ENCODE data around the gene SCGB1D1. TPM values are rescaled to one million over a fixed set of nuclear protein-coding genes. Genes with fewer than 3 reads are reported as not detected.

Gene SCGB1D1
- total and polyA plus RNA-seq, 2 of the 8 experiments (the other 6 are each of a cell fraction or from before 2014, with no cell fraction given) = not detected

DNA sequence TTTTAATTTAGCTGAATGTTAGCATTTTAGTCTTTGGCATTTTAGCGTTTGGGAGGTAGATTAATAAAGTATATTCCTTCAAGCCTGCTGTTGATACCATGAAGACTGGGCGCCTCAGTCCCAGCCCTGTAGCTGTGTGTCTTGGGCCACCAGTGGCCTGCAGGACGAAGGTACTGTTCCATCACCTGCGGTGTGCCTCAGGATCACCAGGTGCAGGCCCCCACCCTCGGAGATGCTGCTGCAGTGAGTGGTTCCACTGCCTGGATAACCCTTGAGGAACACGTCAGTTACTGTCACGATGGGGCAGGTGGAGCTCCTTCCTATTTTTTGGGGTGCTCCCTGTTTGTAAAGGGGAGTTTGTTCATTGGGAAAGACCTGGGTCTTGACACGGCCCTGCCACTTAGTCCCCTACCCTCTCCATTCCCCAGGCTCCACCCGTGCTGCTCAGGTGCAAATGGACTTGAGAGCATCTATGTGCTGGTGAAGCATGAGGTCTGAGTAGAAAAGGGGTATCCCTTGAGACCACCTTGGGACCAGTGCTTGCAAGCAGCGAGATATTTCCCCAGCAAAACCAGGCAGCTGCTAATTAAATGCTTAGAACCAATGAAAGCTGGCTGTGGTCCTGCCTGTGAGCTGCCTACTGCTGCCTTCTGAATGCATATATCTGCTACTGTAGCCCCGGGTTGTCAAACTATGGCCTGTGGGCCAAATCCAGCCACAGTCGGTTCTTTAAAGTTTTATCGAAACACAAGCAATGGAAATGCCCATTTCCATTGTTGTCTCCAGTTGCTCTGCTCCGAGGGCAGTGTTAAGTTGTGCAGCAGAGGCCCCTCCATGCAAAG, 37.5 kb upstream of the SCGB1D1 start:
- no peak overlapping the region for H3K56ac ChIP-seq (replicated peaks; ENCODE audit: insufficient read length, low read depth, low read length)
- H2BK20ac ChIP-seq (ENCODE audit: low read length) = no peak overlapping the region
- no peak overlapping the region for H2BK12ac ChIP-seq (ENCODE audit: low read depth, low read length)
- no peak overlapping the region for H3K27ac ChIP-seq (ENCODE audit: low read depth, low read length)
- H2AK5ac ChIP-seq (ENCODE audit: low read depth, low read length) = no peak overlapping the region
- H3K4me1 ChIP-seq (replicated peaks in 1 of 4; ENCODE audit: control insufficient read depth in 3 of 4, insufficient read depth in 4 of 4, low read length in 3 of 4) = no peaks in the 10 kb centered on the region
- FAIRE-seq (no peak), DNase-seq (ENCODE audit: low read depth in 1 of 2, low spot score in 2 of 2) (peak in 1 of 2 experiments; percentile 11)
- H2BK15ac ChIP-seq (ENCODE audit: low read length) = no peak overlapping the region
- H3K79me1 ChIP-seq (ENCODE audit: low read depth, low read length) = no peaks in the 10 kb centered on the region
- WGBS, 2 experiments (ENCODE audit: extremely low coverage in 1 of 2, insufficient coverage in 1 of 2, insufficient read length in 1 of 2, insufficient replicate concordance in 2 of 2, low coverage in 1 of 2, low lambda C conversion rate in 2 of 2, missing lambda C conversion rate in 1 of 2) = 89% methylated on average over 14 of the region's 14 CpGs; no CpG with 5 or more reads in 1 of the 2 experiments
- no peak overlapping the region for H4K5ac ChIP-seq (ENCODE audit: insufficient read length, low read depth, low read length)
- no peak overlapping the region for H4K8ac ChIP-seq (ENCODE audit: extremely low read depth, insufficient read depth, low read length)
- no peak overlapping the region for H2AFZ ChIP-seq (ENCODE audit: low read length)
- H4K20me1 ChIP-seq (replicated peaks in 1 of 2; ENCODE audit: control insufficient read depth in 1 of 2, insufficient read depth in 2 of 2, low read length in 2 of 2) = peaks cover 0 to 11% of the 10 kb centered on the region in 2 experiments
- no peak overlapping the region for H3K9ac ChIP-seq (replicated peaks in 1 of 4; ENCODE audit: extremely low read depth in 1 of 4, low read depth in 3 of 4, low read length in 3 of 4)
- no peak overlapping the region for H3K18ac ChIP-seq (ENCODE audit: extremely low read depth, low read length)
- POLR2A ChIA-PET (ENCODE audit: partially characterized antibody) = no interaction called here
- H3K4me2 ChIP-seq (ENCODE audit: insufficient read depth in 1 of 2, low read depth in 2 of 2, low read length in 2 of 2) = no peak overlapping the region
- no peak overlapping the region for H2BK120ac ChIP-seq (replicated peaks; ENCODE audit: low read depth, low read length)
- H3K36me3 ChIP-seq (ENCODE audit: control insufficient read depth in 2 of 4, insufficient read depth in 4 of 4, low read length in 3 of 4) = peaks cover 18 to 50% (median 36%) of the 10 kb centered on the region in 4 experiments
- CTCF ChIA-PET (ENCODE audit: partially characterized antibody) = interaction anchor here (0.8 to 0.9 kb wide), 2 partner anchors 114 to 170 kb away, joined by 3 read pairs; no protein-coding TSS in a partner anchor
- no peak overlapping the region for H2BK5ac ChIP-seq (ENCODE audit: low read depth, low read length)
- no peak overlapping the region for H4K91ac ChIP-seq (replicated peaks; ENCODE audit: insufficient read length, low read length)
- no peaks in the 10 kb centered on the region for H3K23me2 ChIP-seq (ENCODE audit: low read depth, low read length)
- H3K23ac ChIP-seq (ENCODE audit: insufficient read length) = no peak overlapping the region
- H3K79me2 ChIP-seq (ENCODE audit: control insufficient read depth in 1 of 2, insufficient read depth in 2 of 2, low read length in 2 of 2) = no peaks in the 10 kb centered on the region
- H3K27me3 ChIP-seq (replicated peaks in 1 of 4; ENCODE audit: control insufficient read depth in 3 of 4, extremely low read depth in 1 of 4, insufficient read depth in 3 of 4, low read length in 3 of 4) = no peaks in the 10 kb centered on the region
- H3K14ac ChIP-seq (ENCODE audit: insufficient read length) = no peak overlapping the region
- H3K4ac ChIP-seq (replicated peaks; ENCODE audit: insufficient read length, low read depth, low read length) = no peak overlapping the region
- H3K4me3 ChIP-seq (ENCODE audit: extremely low read depth in 1 of 4, insufficient read depth in 2 of 4, low read depth in 3 of 4, low read length in 4 of 4) = no peak overlapping the region
- no peaks in the 10 kb centered on the region for H3K9me3 ChIP-seq (ENCODE audit: insufficient read depth in 2 of 2, low read depth in 1 of 2, low read length in 1 of 2)
- no peak for TF ChIP-seq JUN (IDR thresholded peaks at IDR 0.05; ENCODE audit: low read depth, low read length)
- no peak for TF ChIP-seq PHF8 (conservative IDR thresholded peaks at IDR 0.05; ENCODE audit: low read depth, low read length)
- no peak for TF ChIP-seq RNF2 (IDR thresholded peaks at IDR 0.05; ENCODE audit: borderline replicate concordance, low read depth, low read length, missing control alignments, poor library complexity, severe bottlenecking)
- no peak for TF ChIP-seq RBBP5 (IDR thresholded peaks at IDR 0.05; ENCODE audit: borderline replicate concordance, low read depth, low read length)
- TF ChIP-seq CHD1 (IDR thresholded peaks at IDR 0.05; ENCODE audit: low read depth, low read length) = no peak
- no peak for TF ChIP-seq YY1 (IDR thresholded peaks at IDR 0.05; ENCODE audit: low read depth, low read length)
- no peak for TF ChIP-seq TAF7 (optimal IDR thresholded peaks at IDR 0.05; ENCODE audit: borderline replicate concordance, low read depth, low read length)
- TF ChIP-seq CBX8 (IDR thresholded peaks at IDR 0.05; ENCODE audit: borderline replicate concordance, low read depth, low read length) = no peak
- no peak for TF ChIP-seq RFX5 (IDR thresholded peaks at IDR 0.05; ENCODE audit: borderline replicate concordance, low read depth, low read length)
- TF ChIP-seq SP2 (IDR thresholded peaks at IDR 0.05; ENCODE audit: low read length) = no peak
- TF ChIP-seq NANOG (IDR thresholded peaks at IDR 0.05; ENCODE audit: insufficient read depth, low read depth, low read length, poor library complexity, severe bottlenecking) = no peak
- TF ChIP-seq RXRA (IDR thresholded peaks at IDR 0.05; ENCODE audit: insufficient read depth, low read depth, low read length) = no peak

Data from H1 (cell line).